Measurements from ENCODE around the gene SYT3. TPM values are rescaled to one million over a fixed set of nuclear protein-coding genes. Genes with fewer than 3 reads are reported as not detected.

Gene SYT3
- total RNA-seq, 2 donors from 2014 or later, result 3.0 to 4.4 TPM

GRCh38 chr19:50645107-50645506 lies 5.4 kb upstream of the SYT3 start:
- Histone ChIP-seq H3K4me1 (replicated peaks) (no peaks in the 10 kb centered on the region), H3K36me3 (no peaks in the 10 kb centered on the region), H3K27me3 (replicated peaks; ENCODE audit: insufficient read depth) (no peaks in the 10 kb centered on the region), H3K4me3 (no peak overlapping the region), H3K27ac (no peak overlapping the region), H3K9me3 (no peaks in the 10 kb centered on the region)
- TF ChIP-seq POLR2AphosphoS5 (IDR thresholded peaks at IDR 0.05), result no peak
- no peak for TF ChIP-seq POLR2A (IDR thresholded peaks at IDR 0.05)
- TF ChIP-seq, protein P1, sequence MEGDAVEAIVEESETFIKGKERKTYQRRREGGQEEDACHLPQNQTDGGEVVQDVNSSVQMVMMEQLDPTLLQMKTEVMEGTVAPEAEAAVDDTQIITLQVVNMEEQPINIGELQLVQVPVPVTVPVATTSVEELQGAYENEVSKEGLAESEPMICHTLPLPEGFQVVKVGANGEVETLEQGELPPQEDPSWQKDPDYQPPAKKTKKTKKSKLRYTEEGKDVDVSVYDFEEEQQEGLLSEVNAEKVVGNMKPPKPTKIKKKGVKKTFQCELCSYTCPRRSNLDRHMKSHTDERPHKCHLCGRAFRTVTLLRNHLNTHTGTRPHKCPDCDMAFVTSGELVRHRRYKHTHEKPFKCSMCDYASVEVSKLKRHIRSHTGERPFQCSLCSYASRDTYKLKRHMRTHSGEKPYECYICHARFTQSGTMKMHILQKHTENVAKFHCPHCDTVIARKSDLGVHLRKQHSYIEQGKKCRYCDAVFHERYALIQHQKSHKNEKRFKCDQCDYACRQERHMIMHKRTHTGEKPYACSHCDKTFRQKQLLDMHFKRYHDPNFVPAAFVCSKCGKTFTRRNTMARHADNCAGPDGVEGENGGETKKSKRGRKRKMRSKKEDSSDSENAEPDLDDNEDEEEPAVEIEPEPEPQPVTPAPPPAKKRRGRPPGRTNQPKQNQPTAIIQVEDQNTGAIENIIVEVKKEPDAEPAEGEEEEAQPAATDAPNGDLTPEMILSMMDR (IDR thresholded peaks at IDR 0.05), result no peak
- intact Hi-C loops (cut with DNase I), result no loop called here
- WGBS, result 83% methylated on average over 6 of the region's 6 CpGs
- no peak for DNase-seq (ENCODE audit: low spot score)

DNA sequence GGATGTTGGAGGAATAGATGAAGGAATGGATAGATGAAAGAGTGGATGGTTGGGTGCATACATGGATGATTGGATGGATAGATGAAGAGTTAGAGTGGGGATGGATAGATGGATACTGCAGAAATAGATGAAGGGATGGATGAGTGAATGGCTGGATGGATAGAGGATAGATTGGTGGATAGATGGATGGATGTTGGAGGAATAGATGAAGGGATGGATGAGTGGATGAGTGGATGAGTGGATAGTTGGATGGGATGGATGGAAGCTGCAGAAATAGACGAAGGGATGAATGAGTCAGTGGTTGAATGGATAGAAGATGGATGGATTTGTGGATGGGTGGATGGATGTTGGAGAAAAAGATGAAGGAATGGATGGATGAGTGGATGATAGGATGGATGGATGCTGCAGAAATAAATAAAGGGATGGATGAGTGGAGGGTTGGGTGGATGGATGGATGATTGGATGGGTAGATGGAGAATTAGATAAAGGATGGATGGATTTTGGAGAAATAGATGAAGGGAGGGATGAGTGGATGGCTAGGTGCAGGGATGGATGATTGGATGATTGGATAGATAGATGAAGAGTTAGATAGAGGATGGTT lies 4.7 kb upstream of the SYT3 start:
- H3K4me3 ChIP-seq, result no peak overlapping the region
- no peaks in the 10 kb centered on the region for H3K27me3 ChIP-seq (replicated peaks; ENCODE audit: insufficient read depth)
- intact Hi-C loops (cut with DNase I), result no loop called here
- H3K4me1 ChIP-seq (replicated peaks), result no peaks in the 10 kb centered on the region
- WGBS, result 44% methylated on average over 1 of the region's 1 CpG
- no peak for DNase-seq (ENCODE audit: low spot score)
- H3K27ac ChIP-seq, result no peak overlapping the region
- no peaks in the 10 kb centered on the region for H3K9me3 ChIP-seq
- no peaks in the 10 kb centered on the region for H3K36me3 ChIP-seq
- TF ChIP-seq, protein P1 (IDR thresholded peaks at IDR 0.05), result no peak
- TF ChIP-seq POLR2A (IDR thresholded peaks at IDR 0.05) (no peak), POLR2AphosphoS5 (IDR thresholded peaks at IDR 0.05) (no peak)

- Histone ChIP-seq H3K27me3 (replicated peaks; ENCODE audit: insufficient read depth) (no peaks in the 10 kb centered on the region), H3K4me1 (replicated peaks) (peaks cover 4% of the 10 kb centered on the region), H3K9me3 (no peaks in the 10 kb centered on the region), H3K27ac (no peak overlapping the region), H3K36me3 (no peaks in the 10 kb centered on the region), H3K4me3 (no peak overlapping the region)
- WGBS, result 73% methylated on average over 2 of the region's 2 CpGs
- TF ChIP-seq POLR2AphosphoS5 (IDR thresholded peaks at IDR 0.05) (no peak), POLR2A (IDR thresholded peaks at IDR 0.05) (no peak)
- TF ChIP-seq, protein P1 (IDR thresholded peaks at IDR 0.05), result no peak
- intact Hi-C loops (cut with DNase I), result no loop called here
- DNase-seq (ENCODE audit: low spot score), result no peak
These were observed 687 bp upstream of the SYT3 start for GRCh38 chr19:50640368-50640767.

DNA sequence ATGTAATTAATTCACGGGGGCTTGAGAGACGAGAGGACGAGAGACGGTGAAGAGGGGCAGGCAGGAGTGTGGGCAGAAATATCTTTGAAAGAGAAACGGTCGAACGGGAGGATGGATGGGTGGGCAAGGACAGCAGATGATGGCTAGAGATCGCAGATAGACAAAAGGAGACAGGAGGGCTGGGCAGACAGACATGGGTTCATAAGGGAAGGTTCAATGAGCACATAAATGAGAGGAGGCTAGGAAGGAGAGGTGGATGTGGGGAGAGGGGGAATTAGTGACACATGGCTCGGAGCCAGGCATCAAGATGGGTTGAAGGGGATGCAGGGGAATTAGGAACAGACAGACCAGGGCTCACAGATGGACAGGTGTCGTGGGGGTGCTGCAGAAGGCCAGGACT lies 1.1 kb downstream of the SYT3 start:
- WGBS, result 43% methylated on average over 10 of the region's 10 CpGs

More for the DNA sequence above, 1.1 kb downstream of the SYT3 start:
- DNase-seq (ENCODE audit: low spot score), result no peak
- Histone ChIP-seq H3K4me3 (no peak overlapping the region), H3K36me3 (no peaks in the 10 kb centered on the region), H3K9me3 (no peaks in the 10 kb centered on the region), H3K27me3 (replicated peaks; ENCODE audit: insufficient read depth) (no peaks in the 10 kb centered on the region), H3K4me1 (replicated peaks) (peaks cover 4% of the 10 kb centered on the region), H3K27ac (no peak overlapping the region)
- TF ChIP-seq, protein P1 (IDR thresholded peaks at IDR 0.05), result no peak
- TF ChIP-seq POLR2AphosphoS5 (IDR thresholded peaks at IDR 0.05), result no peak
- no peak for TF ChIP-seq POLR2A (IDR thresholded peaks at IDR 0.05)
- intact Hi-C loops (cut with DNase I), result no loop called here
